ENCODE results near the gene BMP6. TPM values are rescaled to one million over a fixed set of nuclear protein-coding genes. Genes with fewer than 3 reads are reported as not detected.
"Not testable (repeated sequence)": the region's sequence is repeated elsewhere in the genome, so short reads cannot be mapped to it uniquely, and the experiment has no call there.

The BMP6 gene
- total RNA-seq, 1 donor from 2014 or later, result 1.3 TPM

- no peak overlapping the region for H3K4me3 ChIP-seq (ENCODE audit: low read depth, low read length)
- no peak for DNase-seq (ENCODE audit: low read depth)
- TF ChIP-seq CTCF (conservative IDR thresholded peaks at IDR 0.05; ENCODE audit: low read depth, low read length), result no peak
These were observed 160.2 kb downstream of the BMP6 start for GRCh38 chr6:7886132-7886531.

GRCh38 chr6:7887278-7887991 is 161.5 kb downstream of the BMP6 start:
- no peak for TF ChIP-seq CTCF (conservative IDR thresholded peaks at IDR 0.05; ENCODE audit: low read depth, low read length)
- H3K4me3 ChIP-seq (ENCODE audit: low read depth, low read length), result no peak overlapping the region
- no peak for DNase-seq (ENCODE audit: low read depth)

- TF ChIP-seq CTCF (conservative IDR thresholded peaks at IDR 0.05; ENCODE audit: low read depth, low read length), result no peak
- no peak overlapping the region for H3K4me3 ChIP-seq (ENCODE audit: low read depth, low read length)
- DNase-seq (ENCODE audit: low read depth), result no peak
These were observed 162.9 kb downstream of the BMP6 start for GRCh38 chr6:7888587-7889357.

GRCh38 chr6:7891078-7891872 is 165.4 kb downstream of the BMP6 start:
- no peak for TF ChIP-seq CTCF (conservative IDR thresholded peaks at IDR 0.05; ENCODE audit: low read depth, low read length)
- DNase-seq (ENCODE audit: low read depth), result no peak
- no peak overlapping the region for H3K4me3 ChIP-seq (ENCODE audit: low read depth, low read length)

GRCh38 chr6:7892367-7892766 is 166.5 kb downstream of the BMP6 start:
- DNase-seq (ENCODE audit: low read depth); H3K4me3 ChIP-seq (ENCODE audit: low read depth, low read length): not testable (repeated sequence)

- no peak for TF ChIP-seq CTCF (conservative IDR thresholded peaks at IDR 0.05; ENCODE audit: low read depth, low read length)
- no peak overlapping the region for H3K4me3 ChIP-seq (ENCODE audit: low read depth, low read length)
- no peak for DNase-seq (ENCODE audit: low read depth)
These were observed 167.4 kb downstream of the BMP6 start for GRCh38 chr6:7893342-7893741.

All from epithelial cell of proximal tubule (primary cell).